RWPE1 (cell line): ENCODE data around the gene BIRC5.

ENCODE experiments used
- CTCF ChIA-PET: fragments of 350-600 bp; sonication (Branson Sonifier 250); formaldehyde crosslinking; extraction: SDS; loops from one replicate; lab custom pipeline; 2021; lab: Yijun Ruan, JAX
- POLR2A ChIA-PET: fragments of 400-600 bp; formaldehyde crosslinking; extraction: SDS; loops from one replicate; lab custom pipeline; 2020; ENCODE audit warnings: antibody characterized with exemption; ENCODE audit not compliant: low non-redundant PET; lab: Yijun Ruan, JAX
- DNase-seq: peaks from one replicate; pipeline ENCODE4 v3.0.0; 2012; ENCODE audit warnings: low spot score
- H3K27ac ChIP-seq: fragments of 450-650 bp; 2 replicates; pipeline ENCODE4 v1.5.1; 2017
- TF ChIP-seq, protein P1 (sequence below): fragments of 450-650 bp; conservative IDR thresholded peaks from 2 replicates; pipeline ENCODE4 v1.5.1; 2017; ENCODE audit warnings: low read depth, mild to moderate bottlenecking

BIRC5 gene

GRCh38 chr17:78253946-78254672 is 40.1 kb downstream of the BIRC5 start:
- peak overlapping the region; percentile 73 for H3K27ac ChIP-seq
- CTCF ChIA-PET: interaction anchor here (0.6 to 1.7 kb wide), 3 partner anchors 169 to 521 kb away, joined by 3 to 7 read pairs (median 4); no protein-coding TSS in a partner anchor
- POLR2A ChIA-PET: no interaction called here
- DNase-seq: peak; percentile 74
- TF ChIP-seq, protein P1, sequence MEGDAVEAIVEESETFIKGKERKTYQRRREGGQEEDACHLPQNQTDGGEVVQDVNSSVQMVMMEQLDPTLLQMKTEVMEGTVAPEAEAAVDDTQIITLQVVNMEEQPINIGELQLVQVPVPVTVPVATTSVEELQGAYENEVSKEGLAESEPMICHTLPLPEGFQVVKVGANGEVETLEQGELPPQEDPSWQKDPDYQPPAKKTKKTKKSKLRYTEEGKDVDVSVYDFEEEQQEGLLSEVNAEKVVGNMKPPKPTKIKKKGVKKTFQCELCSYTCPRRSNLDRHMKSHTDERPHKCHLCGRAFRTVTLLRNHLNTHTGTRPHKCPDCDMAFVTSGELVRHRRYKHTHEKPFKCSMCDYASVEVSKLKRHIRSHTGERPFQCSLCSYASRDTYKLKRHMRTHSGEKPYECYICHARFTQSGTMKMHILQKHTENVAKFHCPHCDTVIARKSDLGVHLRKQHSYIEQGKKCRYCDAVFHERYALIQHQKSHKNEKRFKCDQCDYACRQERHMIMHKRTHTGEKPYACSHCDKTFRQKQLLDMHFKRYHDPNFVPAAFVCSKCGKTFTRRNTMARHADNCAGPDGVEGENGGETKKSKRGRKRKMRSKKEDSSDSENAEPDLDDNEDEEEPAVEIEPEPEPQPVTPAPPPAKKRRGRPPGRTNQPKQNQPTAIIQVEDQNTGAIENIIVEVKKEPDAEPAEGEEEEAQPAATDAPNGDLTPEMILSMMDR: no peak

GRCh38 chr17:78255029-78255656 is 41.1 kb downstream of the BIRC5 start:
- CTCF ChIA-PET: no interaction called here
- no peak overlapping the region for H3K27ac ChIP-seq
- TF ChIP-seq, protein P1: no peak
- POLR2A ChIA-PET: interaction anchor here (0.5 kb wide), 1 partner anchor 104 kb away, joined by 3 read pairs; no protein-coding TSS in a partner anchor
- no peak for DNase-seq

GRCh38 chr17:78255953-78256706 is 42.1 kb downstream of the BIRC5 start:
- ChIA-PET POLR2A (no interaction called here), CTCF (no interaction called here)
- DNase-seq: no peak
- TF ChIP-seq, protein P1: no peak
- no peak overlapping the region for H3K27ac ChIP-seq

DNA sequence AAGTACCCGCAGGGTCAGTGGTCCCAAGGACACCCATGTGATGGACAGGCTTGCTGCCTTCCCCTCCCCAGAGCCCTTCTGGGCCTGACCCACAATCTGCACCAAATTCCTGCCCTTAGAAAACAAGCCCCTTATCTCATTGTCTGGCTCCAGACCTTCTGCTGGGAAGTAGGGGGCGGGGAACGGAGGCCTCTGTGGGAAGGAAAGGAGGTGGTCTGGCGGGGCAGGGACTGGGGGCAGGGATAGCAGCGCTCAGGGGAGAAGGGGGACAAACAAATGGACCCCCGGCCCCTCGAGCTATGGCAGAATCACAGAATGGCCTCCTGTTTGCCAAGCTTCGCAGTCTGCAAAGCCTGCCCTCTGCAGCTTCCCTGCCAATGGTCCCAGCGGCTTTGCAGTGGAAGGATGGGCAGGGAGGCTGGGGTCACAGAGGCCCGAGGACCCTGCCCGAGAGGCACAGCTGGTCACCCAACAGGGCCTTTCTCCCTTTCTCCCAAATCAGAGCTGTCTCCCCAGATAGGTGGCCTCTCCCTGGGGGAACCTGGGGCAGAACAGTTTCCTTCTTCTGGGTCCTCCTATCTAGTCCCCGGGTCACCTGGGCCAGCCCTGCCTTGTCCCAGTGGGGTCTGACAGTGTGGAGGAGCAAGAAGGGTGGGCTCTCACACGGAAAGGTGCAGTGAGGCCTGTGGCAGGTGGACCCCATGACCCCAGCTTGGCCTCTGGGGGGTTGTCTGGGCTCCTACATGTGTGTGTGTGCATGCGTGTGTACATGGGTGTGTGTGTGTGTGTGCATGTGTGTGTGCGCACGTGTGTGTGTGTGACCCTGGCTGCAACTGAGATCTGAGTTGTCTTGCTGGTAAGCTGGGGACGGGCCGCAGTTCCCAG is 42.9 kb downstream of the BIRC5 start:
- ChIA-PET POLR2A (no interaction called here), CTCF (interaction anchor here (0.7 kb wide), 1 partner anchor 714 kb away, joined by 3 read pairs; no protein-coding TSS in a partner anchor)
- TF ChIP-seq, protein P1: no peak
- no peak for DNase-seq
- no peak overlapping the region for H3K27ac ChIP-seq

DNA sequence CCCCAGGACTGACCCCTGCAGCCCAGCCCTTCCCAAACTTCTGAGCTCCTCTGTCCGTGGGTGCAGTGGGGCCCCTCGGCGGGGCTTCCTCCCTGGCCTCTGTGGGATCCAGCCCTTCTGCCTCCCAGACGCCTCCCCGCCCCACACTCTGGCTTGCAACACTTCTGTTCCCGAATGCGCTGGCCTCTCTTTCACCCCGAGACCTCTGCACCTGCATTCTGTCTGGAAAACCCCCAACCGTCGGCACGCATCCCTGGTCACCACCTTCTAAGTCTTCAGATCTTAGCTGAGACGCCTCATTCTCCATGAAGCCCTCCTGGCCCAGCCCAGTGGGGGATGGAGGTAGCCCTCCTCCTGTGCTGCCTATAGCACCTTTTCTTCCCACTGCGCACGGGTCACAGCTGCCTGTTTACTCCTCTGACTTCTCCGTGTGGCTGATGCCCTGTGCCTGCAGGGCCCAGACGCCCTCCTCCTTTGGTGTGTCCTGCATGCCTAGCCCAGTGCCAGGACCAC is 43.8 kb downstream of the BIRC5 start:
- CTCF ChIA-PET: interaction anchor here (0.7 kb wide), 1 partner anchor 715 kb away, joined by 3 read pairs; no protein-coding TSS in a partner anchor
- no peak for DNase-seq

More for the DNA sequence above, 43.8 kb downstream of the BIRC5 start:
- TF ChIP-seq, protein P1: no peak
- no peak overlapping the region for H3K27ac ChIP-seq
- POLR2A ChIA-PET: no interaction called here
